ENCODE measurements around the gene ASB3.
"Not testable (repeated sequence)": the region's sequence is repeated elsewhere in the genome, so short reads cannot be mapped to it uniquely, and the experiment has no call there.

Gene ASB3

DNA sequence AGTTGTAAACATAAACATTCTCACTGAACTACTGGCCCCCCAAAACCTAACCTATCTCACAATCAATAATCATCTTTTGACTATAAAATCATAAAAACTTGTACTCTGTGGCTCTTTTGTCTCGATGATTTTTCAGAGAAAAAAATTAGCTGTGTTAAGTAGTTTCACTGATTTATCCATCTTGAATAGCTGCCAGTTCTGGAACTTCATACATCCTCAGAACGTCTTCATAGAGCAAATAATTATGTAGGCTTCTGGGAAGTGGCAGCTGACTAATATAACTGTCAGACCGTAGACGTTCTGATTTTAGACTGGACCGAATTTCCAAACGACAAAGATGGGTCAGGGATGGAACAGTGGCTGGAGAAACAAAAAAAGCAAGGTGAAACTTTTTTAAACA lies 116.4 kb downstream of the ASB3 start:
- H3K36me3 ChIP-seq (ENCODE audit: insufficient read depth, low read length), result peaks cover 5% of the 10 kb centered on the region; the same call in 1 of the 2 replicates
- no peaks in the 10 kb centered on the region for H4K20me1 ChIP-seq (ENCODE audit: insufficient read depth, low read length)
- no peaks in the 10 kb centered on the region for H3K9me2 ChIP-seq (ENCODE audit: low read depth, low read length)
- H3K4me2 ChIP-seq (ENCODE audit: low read length), result no peak overlapping the region
- no peaks in the 10 kb centered on the region for H3K79me2 ChIP-seq (ENCODE audit: insufficient read depth, low read length)
- no peaks in the 10 kb centered on the region for H3K4me1 ChIP-seq (ENCODE audit: insufficient read depth, low read length, severe bottlenecking)
- H3K4me3 ChIP-seq (ENCODE audit: low read depth, low read length, poor library complexity, severe bottlenecking), result no peak overlapping the region
- H3K27ac ChIP-seq (ENCODE audit: low read depth, low read length, poor library complexity, severe bottlenecking), result no peak overlapping the region
- H3K9me3 ChIP-seq (ENCODE audit: low read length), result no peaks in the 10 kb centered on the region
- H3F3A ChIP-seq (ENCODE audit: insufficient read depth, low read length), result no peaks in the 10 kb centered on the region
- TF ChIP-seq, protein P1, sequence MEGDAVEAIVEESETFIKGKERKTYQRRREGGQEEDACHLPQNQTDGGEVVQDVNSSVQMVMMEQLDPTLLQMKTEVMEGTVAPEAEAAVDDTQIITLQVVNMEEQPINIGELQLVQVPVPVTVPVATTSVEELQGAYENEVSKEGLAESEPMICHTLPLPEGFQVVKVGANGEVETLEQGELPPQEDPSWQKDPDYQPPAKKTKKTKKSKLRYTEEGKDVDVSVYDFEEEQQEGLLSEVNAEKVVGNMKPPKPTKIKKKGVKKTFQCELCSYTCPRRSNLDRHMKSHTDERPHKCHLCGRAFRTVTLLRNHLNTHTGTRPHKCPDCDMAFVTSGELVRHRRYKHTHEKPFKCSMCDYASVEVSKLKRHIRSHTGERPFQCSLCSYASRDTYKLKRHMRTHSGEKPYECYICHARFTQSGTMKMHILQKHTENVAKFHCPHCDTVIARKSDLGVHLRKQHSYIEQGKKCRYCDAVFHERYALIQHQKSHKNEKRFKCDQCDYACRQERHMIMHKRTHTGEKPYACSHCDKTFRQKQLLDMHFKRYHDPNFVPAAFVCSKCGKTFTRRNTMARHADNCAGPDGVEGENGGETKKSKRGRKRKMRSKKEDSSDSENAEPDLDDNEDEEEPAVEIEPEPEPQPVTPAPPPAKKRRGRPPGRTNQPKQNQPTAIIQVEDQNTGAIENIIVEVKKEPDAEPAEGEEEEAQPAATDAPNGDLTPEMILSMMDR (IDR thresholded peaks at IDR 0.05; ENCODE audit: low read length), result no peak
- no peak for TF ChIP-seq EZH2 (IDR thresholded peaks at IDR 0.05; ENCODE audit: borderline replicate concordance, low read length)
- no peaks in the 10 kb centered on the region for H3K27me3 ChIP-seq (ENCODE audit: insufficient read depth, low read length)
- H2AFZ ChIP-seq (ENCODE audit: low read length), result no peak overlapping the region
- no peak overlapping the region for H3K9ac ChIP-seq (ENCODE audit: low read length)

DNA sequence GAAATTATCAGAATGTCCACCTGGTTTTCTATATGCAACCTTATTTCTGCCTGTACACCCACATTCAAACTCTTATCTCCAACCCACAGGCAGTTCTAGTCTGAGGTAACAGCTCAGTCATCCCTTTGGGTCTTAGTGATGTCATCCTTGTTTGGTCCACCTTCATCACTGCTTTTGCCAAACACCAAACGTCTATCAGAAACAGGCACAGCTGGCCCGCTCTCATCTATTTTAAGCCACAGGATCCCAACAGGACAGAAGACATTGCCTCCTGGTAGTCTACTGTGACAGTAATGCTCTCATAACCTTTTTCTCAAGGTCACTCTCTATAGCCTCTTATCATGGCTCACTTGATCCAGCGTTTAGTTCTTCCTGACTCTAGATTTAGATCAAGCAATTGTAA lies 118.1 kb downstream of the ASB3 start:
- H3K4me3 ChIP-seq (ENCODE audit: low read depth, low read length, poor library complexity, severe bottlenecking), result no peak overlapping the region
- no peaks in the 10 kb centered on the region for H3K9me2 ChIP-seq (ENCODE audit: low read depth, low read length)
- H3K27ac ChIP-seq (ENCODE audit: low read depth, low read length, poor library complexity, severe bottlenecking), result no peak overlapping the region
- H3K4me1 ChIP-seq (ENCODE audit: insufficient read depth, low read length, severe bottlenecking), result no peaks in the 10 kb centered on the region
- H3K36me3 ChIP-seq (ENCODE audit: insufficient read depth, low read length), result peaks cover 5% of the 10 kb centered on the region; the same call in 1 of the 2 replicates
- TF ChIP-seq EZH2 (IDR thresholded peaks at IDR 0.05; ENCODE audit: borderline replicate concordance, low read length), result no peak
- TF ChIP-seq, protein P1 (IDR thresholded peaks at IDR 0.05; ENCODE audit: low read length), result no peak
- H3K79me2 ChIP-seq (ENCODE audit: insufficient read depth, low read length), result no peaks in the 10 kb centered on the region
- no peaks in the 10 kb centered on the region for H4K20me1 ChIP-seq (ENCODE audit: insufficient read depth, low read length)
- H3K4me2 ChIP-seq (ENCODE audit: low read length), result no peak overlapping the region
- H3K9ac ChIP-seq (ENCODE audit: low read length), result no peak overlapping the region
- H3K27me3 ChIP-seq (ENCODE audit: insufficient read depth, low read length), result no peaks in the 10 kb centered on the region
- no peaks in the 10 kb centered on the region for H3K9me3 ChIP-seq (ENCODE audit: low read length)
- H3F3A ChIP-seq (ENCODE audit: insufficient read depth, low read length), result no peaks in the 10 kb centered on the region
- H2AFZ ChIP-seq (ENCODE audit: low read length), result no peak overlapping the region

DNA sequence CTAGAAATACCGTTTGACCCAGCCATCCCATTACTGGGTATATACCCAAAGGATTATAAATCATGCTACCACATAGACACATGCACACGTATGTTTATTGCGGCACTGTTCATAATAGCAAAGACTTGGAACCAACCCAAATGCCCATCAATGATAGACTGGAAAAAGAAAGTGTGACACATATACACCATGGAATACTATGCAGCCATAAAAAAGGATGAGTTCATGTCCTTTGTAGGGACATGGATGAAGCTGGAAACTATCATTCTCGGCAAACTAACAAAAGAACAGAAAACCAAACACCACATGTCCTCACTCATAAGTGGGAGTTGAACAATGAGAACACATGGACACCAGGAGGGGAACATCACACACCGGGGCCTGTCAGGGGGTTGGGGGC lies 119.6 kb downstream of the ASB3 start:
- H2AFZ ChIP-seq (ENCODE audit: low read length); H3K4me2 ChIP-seq (ENCODE audit: low read length); H3K27ac ChIP-seq (ENCODE audit: low read depth, low read length, poor library complexity, severe bottlenecking); H3K4me1 ChIP-seq (ENCODE audit: insufficient read depth, low read length, severe bottlenecking); H3K9me3 ChIP-seq (ENCODE audit: low read length); H3K27me3 ChIP-seq (ENCODE audit: insufficient read depth, low read length); H4K20me1 ChIP-seq (ENCODE audit: insufficient read depth, low read length); H3K36me3 ChIP-seq (ENCODE audit: insufficient read depth, low read length); H3K9me2 ChIP-seq (ENCODE audit: low read depth, low read length); H3K79me2 ChIP-seq (ENCODE audit: insufficient read depth, low read length); H3F3A ChIP-seq (ENCODE audit: insufficient read depth, low read length); H3K9ac ChIP-seq (ENCODE audit: low read length); H3K4me3 ChIP-seq (ENCODE audit: low read depth, low read length, poor library complexity, severe bottlenecking): not testable (repeated sequence)

DNA sequence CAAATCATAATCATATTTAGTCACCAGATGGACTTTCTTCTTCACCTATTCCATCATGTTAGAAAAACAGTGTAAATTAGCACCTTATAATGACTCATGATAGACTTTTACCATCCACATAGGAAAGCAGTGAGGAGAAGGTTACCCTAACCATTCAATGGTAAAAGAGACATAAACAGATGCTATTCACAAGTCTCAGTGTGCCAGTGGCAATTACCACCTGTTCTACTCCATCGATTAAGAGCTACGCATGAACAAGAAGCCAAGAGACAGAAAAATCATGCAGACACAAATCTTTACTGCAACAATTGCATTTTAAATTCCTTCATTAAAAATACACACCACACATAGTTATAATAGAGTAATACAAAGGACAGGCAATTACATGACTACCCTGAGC lies 125.9 kb downstream of the ASB3 start:
- H4K20me1 ChIP-seq (ENCODE audit: insufficient read depth, low read length), result no peaks in the 10 kb centered on the region

DNA sequence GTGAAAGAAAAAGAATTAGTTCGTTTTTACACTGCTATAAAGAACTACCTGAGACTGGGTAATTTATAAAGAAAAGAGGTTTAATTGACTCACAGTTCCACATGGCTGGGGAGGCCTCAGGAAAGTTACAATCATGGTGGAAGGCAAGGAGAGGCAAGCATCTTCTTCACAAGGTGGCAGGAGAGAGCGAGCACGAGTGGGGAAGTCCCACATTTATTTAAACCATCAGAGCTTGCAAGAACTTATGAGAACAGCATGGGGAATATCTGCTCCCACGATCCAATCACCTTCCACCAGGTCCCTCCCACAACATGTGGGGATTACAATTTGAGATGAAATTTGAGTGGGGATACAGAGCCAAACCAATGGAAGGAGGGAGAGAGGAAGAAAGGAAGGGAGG lies 128.3 kb downstream of the ASB3 start:
- H2AFZ ChIP-seq (ENCODE audit: low read length); H3K9me3 ChIP-seq (ENCODE audit: low read length); H3K36me3 ChIP-seq (ENCODE audit: insufficient read depth, low read length); H3K27me3 ChIP-seq (ENCODE audit: insufficient read depth, low read length); H3K79me2 ChIP-seq (ENCODE audit: insufficient read depth, low read length); H3K9me2 ChIP-seq (ENCODE audit: low read depth, low read length); H3K4me1 ChIP-seq (ENCODE audit: insufficient read depth, low read length, severe bottlenecking); H3K9ac ChIP-seq (ENCODE audit: low read length); H3F3A ChIP-seq (ENCODE audit: insufficient read depth, low read length); H3K4me2 ChIP-seq (ENCODE audit: low read length); H3K27ac ChIP-seq (ENCODE audit: low read depth, low read length, poor library complexity, severe bottlenecking); H4K20me1 ChIP-seq (ENCODE audit: insufficient read depth, low read length); H3K4me3 ChIP-seq (ENCODE audit: low read depth, low read length, poor library complexity, severe bottlenecking): not testable (repeated sequence)

More for the DNA sequence above, 125.9 kb downstream of the ASB3 start:
- H3K27ac ChIP-seq (ENCODE audit: low read depth, low read length, poor library complexity, severe bottlenecking), result no peak overlapping the region
- H3K9me3 ChIP-seq (ENCODE audit: low read length), result no peaks in the 10 kb centered on the region
- no peak overlapping the region for H3K4me3 ChIP-seq (ENCODE audit: low read depth, low read length, poor library complexity, severe bottlenecking)
- H3K9me2 ChIP-seq (ENCODE audit: low read depth, low read length), result no peaks in the 10 kb centered on the region
- H3K4me1 ChIP-seq (ENCODE audit: insufficient read depth, low read length, severe bottlenecking), result no peaks in the 10 kb centered on the region
- no peaks in the 10 kb centered on the region for H3K36me3 ChIP-seq (ENCODE audit: insufficient read depth, low read length)
- H3F3A ChIP-seq (ENCODE audit: insufficient read depth, low read length), result no peaks in the 10 kb centered on the region
- no peak overlapping the region for H3K9ac ChIP-seq (ENCODE audit: low read length)
- TF ChIP-seq EZH2 (IDR thresholded peaks at IDR 0.05; ENCODE audit: borderline replicate concordance, low read length), result no peak
- TF ChIP-seq, protein P1 (IDR thresholded peaks at IDR 0.05; ENCODE audit: low read length), result no peak
- no peak overlapping the region for H3K4me2 ChIP-seq (ENCODE audit: low read length)
- H2AFZ ChIP-seq (ENCODE audit: low read length), result no peak overlapping the region
- H3K27me3 ChIP-seq (ENCODE audit: insufficient read depth, low read length), result no peaks in the 10 kb centered on the region
- no peaks in the 10 kb centered on the region for H3K79me2 ChIP-seq (ENCODE audit: insufficient read depth, low read length)
